Measurements from ENCODE around the gene KCNK17. TPM values are rescaled to one million over a fixed set of nuclear protein-coding genes. Genes with fewer than 3 reads are reported as not detected.

KCNK17 gene
- total RNA-seq, 1 donor from 2014 or later, result 0.41 TPM

Other genes with a start within 250 kb of the KCNK17 start
- gene SAYSD1, start 199.2 kb downstream of the KCNK17 start, total RNA-seq, result 22.0 TPM
- gene KCNK5, start 84.9 kb downstream of the KCNK17 start, total RNA-seq, result under 0.01 TPM
- not detected for gene KCNK16, start 8.3 kb upstream of the KCNK17 start, total RNA-seq

All from frontal cortex (tissue), 1 donor.